Nephron progenitor cell (in vitro differentiated cells): ENCODE data around the gene CAV2.

Experiments used
- DNase-seq: peaks from one replicate; pipeline ENCODE4 v3.0.0; 2021
- H3K27ac Mint-ChIP-seq: 2 replicates; pipeline ENCODE4 v1.8.0; 2021; ENCODE audit warnings: mild to moderate bottlenecking, moderate library complexity, mixed read lengths
- H3K27me3 Mint-ChIP-seq: 2 replicates; pipeline ENCODE4 v1.8.0; 2021; ENCODE audit warnings: mild to moderate bottlenecking, low read depth, mixed read lengths; ENCODE audit not compliant: poor library complexity
- H3K36me3 Mint-ChIP-seq: 2 replicates; pipeline ENCODE4 v1.8.0; 2021; ENCODE audit warnings: low read depth, mixed read lengths
- H3K4me1 Mint-ChIP-seq: 2 replicates; pipeline ENCODE4 v1.8.0; 2021; ENCODE audit warnings: mixed read lengths
- H3K4me3 Mint-ChIP-seq: 2 replicates; pipeline ENCODE4 v1.8.0; 2021; ENCODE audit warnings: mild to moderate bottlenecking, moderate library complexity, mixed read lengths
- H3K9me3 Mint-ChIP-seq: 2 replicates; pipeline ENCODE4 v1.8.0; 2021; ENCODE audit warnings: mild to moderate bottlenecking, moderate library complexity, mixed read lengths
- CTCF ChIP-seq: fragments of 200-600 bp; sonication (generic); IDR thresholded peaks from 2 replicates; pipeline ENCODE4 v1.5.0; 2021; ENCODE audit warnings: antibody characterized with exemption

Gene CAV2

GRCh38 chr7:116546916-116547315, 47.4 kb downstream of the CAV2 start:
- no peaks in the 10 kb centered on the region for H3K36me3 Mint-ChIP-seq
- no peak for TF ChIP-seq CTCF
- no peak overlapping the region for H3K4me3 Mint-ChIP-seq
- peaks cover 32% of the 10 kb centered on the region for H3K4me1 Mint-ChIP-seq
- no peak for DNase-seq
- no peaks in the 10 kb centered on the region for H3K9me3 Mint-ChIP-seq
- no peak overlapping the region for H3K27ac Mint-ChIP-seq
- no peaks in the 10 kb centered on the region for H3K27me3 Mint-ChIP-seq

- Mint-ChIP-seq H3K36me3 (no peaks in the 10 kb centered on the region), H3K9me3 (no peaks in the 10 kb centered on the region), H3K4me1 (peaks cover 32% of the 10 kb centered on the region), H3K4me3 (no peak overlapping the region), H3K27ac (no peak overlapping the region), H3K27me3 (no peaks in the 10 kb centered on the region)
- TF ChIP-seq CTCF: no peak
- DNase-seq: no peak
Measured at GRCh38 chr7:116547347-116547746, 47.8 kb downstream of the CAV2 start.

- no peak for DNase-seq
- H3K4me3 Mint-ChIP-seq: no peak overlapping the region
- peaks cover 22% of the 10 kb centered on the region for H3K4me1 Mint-ChIP-seq
- no peaks in the 10 kb centered on the region for H3K27me3 Mint-ChIP-seq
- H3K36me3 Mint-ChIP-seq: no peaks in the 10 kb centered on the region
- peak overlapping the region; percentile 9 for H3K27ac Mint-ChIP-seq
- no peaks in the 10 kb centered on the region for H3K9me3 Mint-ChIP-seq
- TF ChIP-seq CTCF: no peak
Measured at GRCh38 chr7:116548506-116548905, 49.0 kb downstream of the CAV2 start.

- DNase-seq: no peak
- Mint-ChIP-seq H3K4me3 (no peak overlapping the region), H3K27ac (no peak overlapping the region), H3K4me1 (peaks cover 13% of the 10 kb centered on the region), H3K27me3 (no peaks in the 10 kb centered on the region), H3K36me3 (no peaks in the 10 kb centered on the region), H3K9me3 (no peaks in the 10 kb centered on the region)
- TF ChIP-seq CTCF: no peak
Measured at GRCh38 chr7:116549370-116549769, 49.8 kb downstream of the CAV2 start.

- no peak overlapping the region for H3K4me3 Mint-ChIP-seq
- no peak for TF ChIP-seq CTCF
- peak overlapping the region; percentile 62 for H3K27ac Mint-ChIP-seq
Measured at GRCh38 chr7:116551692-116552091, 52.2 kb downstream of the CAV2 start.

GRCh38 chr7:116552602-116553001, 53.1 kb downstream of the CAV2 start:
- Mint-ChIP-seq H3K36me3 (no peaks in the 10 kb centered on the region), H3K27me3 (no peaks in the 10 kb centered on the region), H3K4me3 (no peak overlapping the region), H3K4me1 (peaks cover 9% of the 10 kb centered on the region), H3K27ac (no peak overlapping the region), H3K9me3 (no peaks in the 10 kb centered on the region)
- no peak for DNase-seq
- TF ChIP-seq CTCF: no peak

More at GRCh38 chr7:116551692-116552091, 52.2 kb downstream of the CAV2 start:
- Mint-ChIP-seq H3K4me1 (peaks cover 9% of the 10 kb centered on the region), H3K27me3 (no peaks in the 10 kb centered on the region), H3K36me3 (no peaks in the 10 kb centered on the region), H3K9me3 (no peaks in the 10 kb centered on the region)
- no peak for DNase-seq
